Astrocyte (in vitro differentiated cells and primary cell): Measurements from ENCODE around the gene ZNF189. TPM values are rescaled to one million over a fixed set of nuclear protein-coding genes. Genes with fewer than 3 reads are reported as not detected.
A peak's percentile ranks its signal among the peaks of the same experiment; 100 is the strongest.

Experiments
- DNase-seq: peaks from one replicate; pipeline ENCODE4 v3.0.0-alpha.2; 2010; ENCODE audit warnings: low read depth
- FAIRE-seq: peaks from 2 replicates; lab custom pipeline; 2011; peaks lifted over from hg19 to GRCh38; lab: Jason Lieb, UNC
- H2AFZ ChIP-seq: 2 replicates; pipeline ENCODE4 v1.6.0; 2012; ENCODE audit warnings: low read depth, low read length, inconsistent platforms
- H3K27ac ChIP-seq: 2 replicates; pipeline ENCODE4 v1.5.1; 2011; ENCODE audit warnings: low read depth, low read length, inconsistent platforms
- H3K27me3 ChIP-seq: 2 replicates; pipeline ENCODE4 v1.6.0; 2011; ENCODE audit warnings: low read length, inconsistent platforms; ENCODE audit not compliant: insufficient read depth
- H3K36me3 ChIP-seq: 2 replicates; pipeline ENCODE4 v1.5.1; 2011; ENCODE audit warnings: low read length, inconsistent platforms; ENCODE audit not compliant: insufficient read depth
- H3K4me1 ChIP-seq: 2 replicates; pipeline ENCODE4 v1.5.1; 2011; ENCODE audit warnings: low read length, inconsistent platforms; ENCODE audit not compliant: insufficient read depth
- H3K4me2 ChIP-seq: 2 replicates; pipeline ENCODE4 v1.6.0; 2012; ENCODE audit warnings: low read length, inconsistent platforms
- H3K4me3 ChIP-seq: 2 replicates; pipeline ENCODE4 v1.5.1; 2011; ENCODE audit warnings: low read depth, mild to moderate bottlenecking, low read length, inconsistent platforms; ENCODE audit not compliant: insufficient read depth
- H3K79me2 ChIP-seq: 2 replicates; pipeline ENCODE4 v1.6.0; 2012; ENCODE audit warnings: mild to moderate bottlenecking, low read length, inconsistent platforms; ENCODE audit not compliant: insufficient read depth
- H3K9ac ChIP-seq: 2 replicates; pipeline ENCODE4 v1.6.0; 2012; ENCODE audit warnings: mild to moderate bottlenecking, low read length, inconsistent platforms
- H3K9me3 ChIP-seq: 2 replicates; pipeline ENCODE4 v1.5.1; 2012; ENCODE audit warnings: low read depth, mild to moderate bottlenecking, low read length, inconsistent platforms; ENCODE audit not compliant: insufficient read depth
- H4K20me1 ChIP-seq: 2 replicates; pipeline ENCODE4 v1.6.0; 2012; ENCODE audit warnings: low read length, inconsistent platforms; ENCODE audit not compliant: insufficient read depth
- H3K27ac Mint-ChIP-seq: one replicate; pipeline ENCODE4 v1.8.0; 2021; ENCODE audit warnings: mild to moderate bottlenecking, mixed read lengths; ENCODE audit not compliant: unreplicated experiment
- H3K27me3 Mint-ChIP-seq: one replicate; pipeline ENCODE4 v1.8.0; 2021; ENCODE audit warnings: low read depth, mixed read lengths; ENCODE audit not compliant: unreplicated experiment
- H3K36me3 Mint-ChIP-seq: one replicate; pipeline ENCODE4 v1.8.0; 2021; ENCODE audit warnings: low read depth, mixed read lengths; ENCODE audit not compliant: unreplicated experiment
- H3K4me1 Mint-ChIP-seq: one replicate; pipeline ENCODE4 v1.8.0; 2021; ENCODE audit warnings: low read depth, mixed read lengths; ENCODE audit not compliant: unreplicated experiment
- H3K4me3 Mint-ChIP-seq: one replicate; pipeline ENCODE4 v1.8.0; 2021; ENCODE audit warnings: mild to moderate bottlenecking, moderate library complexity, mixed read lengths; ENCODE audit not compliant: unreplicated experiment
- H3K9me3 Mint-ChIP-seq: one replicate; pipeline ENCODE4 v1.8.0; 2021; ENCODE audit warnings: mild to moderate bottlenecking, mixed read lengths; ENCODE audit not compliant: unreplicated experiment
- CTCF ChIP-seq: IDR thresholded peaks from 2 replicates; pipeline ENCODE4 v1.5.1; 2011; ENCODE audit warnings: low read depth, mild to moderate bottlenecking, inconsistent platforms, low read length, moderate library complexity; ENCODE audit not compliant: insufficient read depth
- EZH2 ChIP-seq: IDR thresholded peaks from 2 replicates; pipeline ENCODE4 v1.6.1; 2012; ENCODE audit warnings: mild to moderate bottlenecking, low read length, inconsistent platforms; ENCODE audit not compliant: insufficient read depth
- total RNA-seq: library from RNA; stranded (reverse); gene quantifications from 2 replicates; pipeline ENCODE4 v1.2.1, GENCODE V29; 2021

Gene ZNF189
- total RNA-seq, 1 donor from 2014 or later, result 16.8 TPM

GRCh38 chr9:101371813-101372212 is 26.8 kb upstream of the ZNF189 start:
- Mint-ChIP-seq H3K4me1 (peaks cover 30% of the 10 kb centered on the region), H3K4me3 (no peak overlapping the region), H3K27me3 (no peaks in the 10 kb centered on the region), H3K9me3 (no peaks in the 10 kb centered on the region), H3K27ac (no peak overlapping the region), H3K36me3 (peaks cover 2% of the 10 kb centered on the region)
- Histone ChIP-seq H3K9me3 (no peaks in the 10 kb centered on the region), H3K27ac (no peak overlapping the region), H3K27me3 (no peaks in the 10 kb centered on the region), H3K4me1 (peaks cover 15% of the 10 kb centered on the region), H3K36me3 (no peaks in the 10 kb centered on the region), H4K20me1 (no peaks in the 10 kb centered on the region), H3K79me2 (no peaks in the 10 kb centered on the region), H3K4me3 (no peak overlapping the region), H2AFZ (no peak overlapping the region), H3K9ac (no peak overlapping the region), H3K4me2 (no peak overlapping the region)
- no peak for TF ChIP-seq CTCF
- no peak for TF ChIP-seq EZH2
- no peak for DNase-seq
- no peak for FAIRE-seq

DNA sequence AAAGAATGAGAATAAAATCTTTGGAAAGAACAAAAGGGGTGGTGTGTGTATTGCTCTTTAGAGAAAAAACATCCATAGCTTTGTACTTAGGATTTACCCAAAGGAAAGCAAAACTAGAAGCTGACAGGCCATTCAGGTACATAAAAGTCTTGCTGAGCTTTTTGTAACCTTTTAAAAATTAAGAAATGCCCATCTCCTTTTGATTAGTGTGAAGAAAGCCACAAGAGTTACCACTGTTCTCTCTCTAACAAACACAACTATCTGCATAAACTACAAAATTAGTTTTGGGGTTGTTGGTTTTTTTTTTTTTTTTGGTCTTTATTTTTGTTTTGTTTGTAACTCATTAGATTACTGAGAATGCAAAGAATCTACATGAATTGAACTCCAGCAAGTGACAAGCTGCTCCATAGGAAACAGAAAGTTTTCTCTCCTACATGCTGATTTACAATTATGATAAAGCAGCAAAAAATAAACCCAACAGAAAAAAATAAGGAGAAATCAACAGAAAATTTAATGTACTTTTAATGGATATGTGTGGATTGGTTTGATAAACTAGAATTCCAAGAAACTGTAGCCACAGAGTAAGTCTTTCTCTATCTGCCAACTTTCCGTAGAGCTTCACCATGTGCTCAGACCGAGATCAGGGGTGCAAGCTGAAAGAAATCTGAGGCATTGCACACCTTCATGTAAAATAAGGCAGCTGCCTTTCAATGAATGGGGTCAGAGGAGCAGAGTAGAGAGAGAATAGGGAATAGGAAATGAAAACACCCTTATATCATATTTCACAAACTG is 26.1 kb upstream of the ZNF189 start:
- Mint-ChIP-seq H3K4me1 (peaks cover 26% of the 10 kb centered on the region), H3K27ac (no peak overlapping the region), H3K36me3 (peaks cover 3% of the 10 kb centered on the region), H3K27me3 (no peaks in the 10 kb centered on the region), H3K4me3 (no peak overlapping the region), H3K9me3 (no peaks in the 10 kb centered on the region)
- FAIRE-seq (no peak), DNase-seq (no peak)
- no peaks in the 10 kb centered on the region for H3K27me3 ChIP-seq
- no peak overlapping the region for H3K9ac ChIP-seq
- peaks cover 15% of the 10 kb centered on the region for H3K4me1 ChIP-seq
- no peaks in the 10 kb centered on the region for H3K9me3 ChIP-seq
- H3K36me3 ChIP-seq, result no peaks in the 10 kb centered on the region
- H3K27ac ChIP-seq, result no peak overlapping the region
- no peaks in the 10 kb centered on the region for H3K79me2 ChIP-seq
- TF ChIP-seq CTCF (no peak), EZH2 (no peak)
- no peak overlapping the region for H3K4me2 ChIP-seq
- no peak overlapping the region for H2AFZ ChIP-seq
- H4K20me1 ChIP-seq, result no peaks in the 10 kb centered on the region
- H3K4me3 ChIP-seq, result no peak overlapping the region

- Histone ChIP-seq H3K27me3 (no peaks in the 10 kb centered on the region), H3K9ac (no peak overlapping the region), H3K4me1 (peaks cover 9% of the 10 kb centered on the region), H2AFZ (no peak overlapping the region), H4K20me1 (no peaks in the 10 kb centered on the region), H3K36me3 (no peaks in the 10 kb centered on the region), H3K4me2 (peak overlapping the region; percentile 53), H3K79me2 (no peaks in the 10 kb centered on the region), H3K27ac (peak overlapping the region; percentile 60), H3K9me3 (no peaks in the 10 kb centered on the region), H3K4me3 (no peak overlapping the region)
- FAIRE-seq (no peak), DNase-seq (peak; percentile 69)
- Mint-ChIP-seq H3K4me1 (peaks cover 25% of the 10 kb centered on the region), H3K36me3 (peaks cover 7% of the 10 kb centered on the region), H3K9me3 (peaks cover 3% of the 10 kb centered on the region), H3K27ac (peak overlapping the region; percentile 97), H3K4me3 (no peak overlapping the region), H3K27me3 (no peaks in the 10 kb centered on the region)
- TF ChIP-seq EZH2, result no peak
- TF ChIP-seq CTCF, result no peak
Observed at GRCh38 chr9:101375546-101375945, 23.1 kb upstream of the ZNF189 start.
